HG02763 (cell line): ENCODE results near the gene SHISA4.
"Not testable (repeated sequence)": the region's sequence is repeated elsewhere in the genome, so short reads cannot be mapped to it uniquely, and the experiment has no call there.

Experiments
- ATAC-seq: cut with Tn5 transposase; IDR thresholded peaks from one replicate; pipeline ENCODE4 v1.9.1; 2021; ENCODE audit warnings: mild to moderate bottlenecking, moderate library complexity; ENCODE audit not compliant: unreplicated experiment

SHISA4 gene

DNA sequence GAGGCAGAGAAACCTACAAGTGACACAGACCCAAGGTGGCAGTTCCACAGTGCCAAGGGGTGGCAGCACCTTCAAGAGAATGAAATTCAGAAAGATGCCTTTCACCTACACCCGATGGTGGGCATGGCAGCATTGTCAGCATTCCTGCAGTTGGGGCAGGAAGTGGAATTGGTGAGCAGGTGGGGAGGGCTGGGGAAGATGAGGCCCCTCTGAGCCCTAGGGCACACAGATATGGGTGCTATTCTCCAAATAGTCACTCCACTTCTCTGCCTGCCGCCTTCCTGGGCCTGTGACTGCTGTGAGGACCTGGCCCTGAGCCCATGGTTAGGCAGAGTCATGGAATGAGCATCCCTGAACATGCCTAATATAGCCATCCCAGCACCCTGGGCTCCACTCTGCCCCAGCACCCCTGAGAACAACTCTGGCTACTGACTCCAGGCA is 8.3 kb downstream of the SHISA4 start:
- no peak for ATAC-seq

- ATAC-seq, result no peak
These were observed 9.7 kb downstream of the SHISA4 start for GRCh38 chr1:201898240-201898894.

- ATAC-seq, result no peak
These were observed 10.3 kb downstream of the SHISA4 start for GRCh38 chr1:201898992-201899391.

DNA sequence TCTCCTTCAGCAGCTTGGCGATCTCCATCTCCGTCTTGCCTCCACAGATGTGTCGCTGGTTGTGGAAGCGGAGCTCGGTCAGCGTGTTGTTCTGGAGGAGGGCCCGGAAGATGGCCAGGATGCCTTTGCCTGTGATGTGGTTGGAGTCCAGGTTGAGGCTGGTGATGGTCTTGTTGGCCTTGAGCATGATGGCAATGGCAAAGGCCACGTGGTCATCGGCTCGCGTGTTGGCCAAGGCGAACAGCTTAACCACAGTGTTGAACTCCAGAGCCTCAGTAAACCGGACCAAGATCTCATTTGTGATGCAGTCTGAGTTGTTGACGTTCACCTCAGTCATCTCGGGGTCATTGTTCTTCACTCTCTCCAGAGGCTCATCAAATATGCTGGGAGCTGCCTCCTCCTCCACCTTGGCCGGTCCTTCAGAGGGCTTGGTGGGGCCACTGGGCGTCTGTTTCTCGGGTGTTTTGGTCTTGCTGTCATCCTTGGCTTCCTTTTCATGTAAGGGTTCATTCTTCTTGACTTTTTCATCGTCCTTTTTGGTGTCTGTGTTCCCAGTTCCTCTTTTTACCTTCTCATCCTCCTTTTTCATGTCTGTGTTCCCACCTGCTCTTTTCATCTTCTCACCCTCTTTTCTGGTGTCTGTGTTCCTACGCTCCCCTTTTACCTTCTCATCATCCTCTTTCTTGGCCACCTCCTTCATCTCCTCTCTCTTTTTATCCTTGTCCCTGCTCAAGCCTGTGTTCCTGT is 11.2 kb downstream of the SHISA4 start:
- no peak for ATAC-seq

GRCh38 chr1:201900476-201900875 is 11.8 kb downstream of the SHISA4 start:
- ATAC-seq, result no peak

DNA sequence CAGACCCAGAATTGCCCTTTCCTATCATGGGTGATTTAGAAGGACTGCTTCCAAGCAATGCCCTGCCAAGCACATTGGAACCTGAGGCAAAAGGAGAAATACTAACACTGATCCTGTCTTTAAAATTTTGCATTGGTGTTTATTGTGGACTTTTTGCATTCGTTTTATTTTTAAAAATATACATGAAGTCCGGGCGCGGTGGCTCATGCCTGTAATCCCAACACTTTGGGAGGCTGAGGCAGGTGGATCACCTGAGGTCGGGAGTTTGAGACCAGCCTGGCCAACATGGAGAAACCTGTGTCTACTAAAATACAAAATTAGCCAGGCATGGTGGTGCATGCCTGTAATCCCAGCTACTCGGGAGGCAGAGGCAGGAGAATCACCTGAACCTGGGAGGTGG is 12.3 kb downstream of the SHISA4 start:
- ATAC-seq, result not testable (repeated sequence)

- ATAC-seq, result no peak
These were observed 13.5 kb downstream of the SHISA4 start for GRCh38 chr1:201902198-201902597.

DNA sequence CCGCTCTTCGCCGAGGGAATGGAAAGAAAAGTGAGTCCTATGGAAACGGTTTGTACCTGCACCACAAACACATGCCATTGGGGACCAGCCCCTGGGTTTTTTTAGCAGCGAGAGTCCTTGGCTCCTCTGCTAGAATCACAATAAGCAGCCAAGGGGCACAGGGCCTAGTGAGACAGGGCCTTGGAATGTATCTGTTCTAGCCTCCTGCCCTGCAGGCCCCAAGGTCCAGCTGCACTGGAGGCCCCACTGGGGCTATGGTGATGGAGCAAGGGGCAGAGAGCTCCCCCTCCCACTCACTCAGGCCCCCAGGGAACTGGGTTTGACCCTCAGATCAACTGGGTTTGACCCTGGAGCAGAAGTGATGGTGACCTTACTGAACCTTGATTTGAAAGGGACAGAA is 14.4 kb downstream of the SHISA4 start:
- no peak for ATAC-seq

GRCh38 chr1:201904579-201904978 is 15.9 kb downstream of the SHISA4 start:
- no peak for ATAC-seq

- no peak for ATAC-seq
These were observed 16.7 kb downstream of the SHISA4 start for GRCh38 chr1:201905234-201905890.

GRCh38 chr1:201906336-201906735 is 17.6 kb downstream of the SHISA4 start:
- no peak for ATAC-seq

DNA sequence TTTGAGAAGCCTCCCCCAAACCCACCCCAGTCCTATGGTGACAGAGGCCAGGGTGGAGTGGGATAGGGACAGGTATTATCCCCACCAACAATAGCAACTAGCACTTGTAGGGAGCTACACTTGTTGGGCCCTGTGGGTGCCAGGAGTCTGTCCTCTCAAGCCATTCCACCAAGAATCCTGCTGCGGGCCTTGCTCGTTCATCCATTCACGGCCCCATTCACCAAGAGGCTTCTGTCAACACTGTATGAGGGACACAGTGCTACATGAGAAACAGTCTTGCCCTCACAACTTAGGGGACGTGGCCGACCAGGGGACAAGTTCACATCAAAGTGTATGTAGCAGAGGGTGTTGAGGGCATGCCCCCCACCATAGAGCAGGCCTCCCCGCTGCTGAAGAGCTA is 18.9 kb downstream of the SHISA4 start:
- ATAC-seq, result no peak

GRCh38 chr1:201911826-201912571 is 23.3 kb downstream of the SHISA4 start:
- ATAC-seq, result no peak

DNA sequence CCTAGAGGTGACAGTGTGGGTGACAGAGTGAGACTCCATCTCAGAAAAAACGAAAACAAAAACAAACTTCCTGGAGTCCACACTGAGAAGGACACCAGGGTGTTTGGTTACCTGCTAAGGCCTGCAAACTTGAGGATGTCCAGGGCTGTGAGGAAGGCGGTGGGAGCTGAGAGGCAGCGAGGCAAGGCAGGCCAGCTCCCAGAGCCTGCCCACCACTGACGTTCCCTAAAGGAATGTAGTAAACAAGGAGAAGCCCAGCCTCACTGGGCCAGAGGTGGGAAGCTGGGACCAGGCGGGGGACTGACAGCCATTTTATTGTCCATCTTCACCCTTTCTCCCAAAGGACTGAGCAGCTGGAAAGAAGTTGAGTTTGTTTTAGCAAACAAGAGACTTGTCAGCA is 24.1 kb downstream of the SHISA4 start:
- ATAC-seq, result no peak

DNA sequence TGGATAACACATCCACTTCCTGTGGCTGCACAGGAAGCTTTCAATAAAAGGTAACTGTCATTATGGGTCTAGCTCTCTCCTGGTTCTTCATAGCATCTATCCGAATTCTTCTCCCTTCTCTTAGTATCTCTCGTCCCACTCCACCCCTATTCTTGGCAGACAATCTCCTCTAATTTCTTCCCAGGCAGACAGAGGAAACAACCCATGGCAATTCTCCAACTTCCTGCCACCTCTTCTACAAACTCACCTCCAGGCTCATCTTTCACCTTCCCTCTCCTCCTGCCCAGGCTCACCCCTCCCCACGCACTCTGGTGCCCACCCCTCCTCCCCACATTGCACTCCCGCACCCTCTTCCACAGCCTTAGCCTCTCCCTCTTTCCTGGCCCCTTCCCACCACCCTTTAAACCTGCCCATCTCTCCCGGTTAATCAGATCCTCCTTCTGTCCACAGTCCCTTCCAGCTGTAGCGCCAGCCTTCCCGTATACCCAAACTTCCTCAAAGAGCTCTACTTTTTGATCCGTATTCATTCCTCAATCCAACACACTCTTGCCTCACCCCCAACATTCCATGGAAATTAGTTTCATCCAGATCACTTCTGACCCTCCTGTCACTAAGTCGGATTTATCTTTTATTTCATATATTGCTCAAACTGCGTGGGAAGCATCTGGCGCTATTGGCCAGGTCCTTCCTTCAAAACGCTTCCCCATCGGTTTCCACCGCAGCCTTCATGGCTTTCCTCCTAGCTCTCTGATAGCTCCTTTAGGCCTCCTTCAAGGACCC is 25.9 kb downstream of the SHISA4 start:
- no peak for ATAC-seq

GRCh38 chr1:201916649-201917249 is 28.1 kb downstream of the SHISA4 start:
- no peak for ATAC-seq

- no peak for ATAC-seq
These were observed 28.8 kb downstream of the SHISA4 start for GRCh38 chr1:201917362-201918033.

DNA sequence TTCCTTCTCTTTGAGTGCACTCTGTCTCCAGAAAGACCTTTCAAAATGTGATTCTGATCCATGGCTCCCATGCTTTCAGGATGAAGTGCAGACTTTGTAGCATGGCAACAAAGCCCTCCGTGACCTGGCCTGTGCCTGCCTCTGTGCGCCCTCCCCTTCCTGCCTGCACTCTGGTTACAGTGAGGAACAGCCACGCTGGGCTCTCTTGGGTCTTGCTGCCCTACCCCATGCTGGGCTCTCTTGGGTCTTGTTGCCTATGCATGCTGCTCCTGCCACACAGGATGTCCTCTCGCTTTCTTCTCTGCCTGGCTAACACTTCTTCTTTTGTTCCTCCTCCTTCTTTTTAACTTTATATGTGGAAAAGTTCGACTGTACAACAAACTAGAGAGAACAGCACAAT is 29.6 kb downstream of the SHISA4 start:
- ATAC-seq, result no peak

- ATAC-seq, result no peak
These were observed 33.4 kb downstream of the SHISA4 start for GRCh38 chr1:201921952-201922558.
